CD4-positive, alpha-beta T cell treated with Interleukin-17A for 4 hours (primary cell): ENCODE measurements around the gene IL17B.

Experiments used
- DNase-seq: peaks from one replicate; pipeline ENCODE4 v3.0.0-alpha.2; 2020; ENCODE audit warnings: mixed read lengths

The IL17B gene

GRCh38 chr5:149379177-149379761 lies at the start of gene IL17B:
Gene IL17B, minus strand, starts transcription at chr5:149379292. Its CDS starts 67 bp downstream, at chr5:149379225.
- no peak for DNase-seq

GRCh38 chr5:149428032-149428431 lies 48.9 kb upstream of the IL17B start:
- DNase-seq: no peak

- DNase-seq: no peak
These were observed 48.3 kb upstream of the IL17B start for GRCh38 chr5:149427374-149427773.

GRCh38 chr5:149426931-149427330 lies 47.8 kb upstream of the IL17B start:
- DNase-seq: no peak

GRCh38 chr5:149425729-149426128 lies 46.6 kb upstream of the IL17B start:
- no peak for DNase-seq

- no peak for DNase-seq
These were observed 45.6 kb upstream of the IL17B start for GRCh38 chr5:149424371-149425315.

- no peak for DNase-seq
These were observed 44.7 kb upstream of the IL17B start for GRCh38 chr5:149423794-149424268.

GRCh38 chr5:149423049-149423793 lies 44.1 kb upstream of the IL17B start:
- no peak for DNase-seq

GRCh38 chr5:149422366-149423048 lies 43.4 kb upstream of the IL17B start:
- DNase-seq: peak; percentile 39

GRCh38 chr5:149421834-149422233 lies 42.7 kb upstream of the IL17B start:
- DNase-seq: no peak

GRCh38 chr5:149421372-149421685 lies 42.2 kb upstream of the IL17B start:
- DNase-seq: no peak

GRCh38 chr5:149420545-149421371 lies 41.7 kb upstream of the IL17B start:
- DNase-seq: no peak

GRCh38 chr5:149419859-149420544 lies 40.9 kb upstream of the IL17B start:
- no peak for DNase-seq

- no peak for DNase-seq
These were observed 40.4 kb upstream of the IL17B start for GRCh38 chr5:149419532-149419858.

GRCh38 chr5:149418910-149419531 lies 39.9 kb upstream of the IL17B start:
- no peak for DNase-seq

GRCh38 chr5:149417711-149418368 lies 38.7 kb upstream of the IL17B start:
- no peak for DNase-seq

GRCh38 chr5:149416987-149417710 lies 38.1 kb upstream of the IL17B start:
- no peak for DNase-seq

- DNase-seq: no peak
These were observed 36.2 kb upstream of the IL17B start for GRCh38 chr5:149415066-149415967.
